Measurements from ENCODE around the gene IAPP. TPM values are rescaled to one million over a fixed set of nuclear protein-coding genes. Genes with fewer than 3 reads are reported as not detected.

Gene IAPP
- total RNA-seq, 1 donor from 2014 or later, result not detected

DNA sequence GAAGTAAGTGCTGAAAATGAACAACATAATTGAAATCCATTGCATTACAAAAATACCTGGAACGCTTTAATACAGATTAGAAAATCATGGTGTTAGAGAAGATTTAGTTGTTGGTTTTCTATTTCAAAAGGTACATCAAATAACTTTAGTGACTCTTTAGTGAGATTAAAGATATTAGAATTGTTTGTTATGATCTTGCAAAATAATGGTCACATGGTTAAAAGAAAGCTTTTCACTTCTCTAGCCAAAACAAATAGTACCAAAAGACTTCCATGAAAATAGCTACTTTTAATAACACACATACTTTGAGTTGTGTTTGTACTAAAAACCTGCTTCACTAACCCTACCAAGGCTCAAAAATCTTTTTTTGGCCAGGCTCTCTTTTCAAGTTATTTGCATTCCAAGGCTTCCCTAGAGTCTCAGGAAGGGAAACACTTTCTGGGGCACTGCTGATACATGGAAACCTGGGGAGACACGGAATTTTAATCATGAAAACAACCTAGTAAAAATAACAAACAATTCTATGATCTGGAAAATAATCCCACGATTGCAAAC lies 37.9 kb upstream of the IAPP start, which contains the start of gene SLCO1A2:
Gene SLCO1A2 (minus strand): TSS at position 147 of the 555 bp plus-strand sequence. CDS start 270 bp downstream, outside the sequence.
- no peak within 1 kb of the TSS for H3K27ac ChIP-seq
- no peak within 1 kb of the TSS for H3K4me3 ChIP-seq
- no peaks in the 10 kb centered on the region for H3K36me3 ChIP-seq
- peaks cover 6% of the 10 kb centered on the region for H3K9me3 ChIP-seq
- intact Hi-C loops (cut with DNase I), result no loop called here
- ATAC-seq (peak in 1 of 2 donors; percentile 75), DNase-seq (no peak)
- H3K4me1 ChIP-seq, result no peaks in the 10 kb centered on the region
- TF ChIP-seq, protein P1, sequence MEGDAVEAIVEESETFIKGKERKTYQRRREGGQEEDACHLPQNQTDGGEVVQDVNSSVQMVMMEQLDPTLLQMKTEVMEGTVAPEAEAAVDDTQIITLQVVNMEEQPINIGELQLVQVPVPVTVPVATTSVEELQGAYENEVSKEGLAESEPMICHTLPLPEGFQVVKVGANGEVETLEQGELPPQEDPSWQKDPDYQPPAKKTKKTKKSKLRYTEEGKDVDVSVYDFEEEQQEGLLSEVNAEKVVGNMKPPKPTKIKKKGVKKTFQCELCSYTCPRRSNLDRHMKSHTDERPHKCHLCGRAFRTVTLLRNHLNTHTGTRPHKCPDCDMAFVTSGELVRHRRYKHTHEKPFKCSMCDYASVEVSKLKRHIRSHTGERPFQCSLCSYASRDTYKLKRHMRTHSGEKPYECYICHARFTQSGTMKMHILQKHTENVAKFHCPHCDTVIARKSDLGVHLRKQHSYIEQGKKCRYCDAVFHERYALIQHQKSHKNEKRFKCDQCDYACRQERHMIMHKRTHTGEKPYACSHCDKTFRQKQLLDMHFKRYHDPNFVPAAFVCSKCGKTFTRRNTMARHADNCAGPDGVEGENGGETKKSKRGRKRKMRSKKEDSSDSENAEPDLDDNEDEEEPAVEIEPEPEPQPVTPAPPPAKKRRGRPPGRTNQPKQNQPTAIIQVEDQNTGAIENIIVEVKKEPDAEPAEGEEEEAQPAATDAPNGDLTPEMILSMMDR (IDR thresholded peaks at IDR 0.05), result no peak
- H3K27me3 ChIP-seq (ENCODE audit: low read depth), result no peaks in the 10 kb centered on the region

DNA sequence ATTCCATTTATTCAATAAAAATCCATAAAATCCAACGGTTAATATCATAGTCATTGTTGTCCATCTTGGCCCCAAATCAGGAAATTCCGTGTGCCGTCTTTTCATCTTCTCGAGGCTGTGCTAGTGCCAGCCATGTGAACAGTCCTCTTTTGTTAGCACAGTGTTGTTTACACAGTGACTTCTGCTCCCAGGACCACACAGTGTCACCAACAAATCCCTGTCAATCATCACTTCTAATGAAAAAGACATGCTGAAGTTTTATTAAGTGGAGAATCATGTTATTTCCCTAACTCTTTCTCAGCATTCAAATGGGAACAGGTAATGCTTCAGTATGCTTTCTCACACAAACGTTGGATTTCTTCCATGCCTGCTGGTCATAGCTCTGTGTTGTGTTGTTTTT lies 36.0 kb upstream of the IAPP start:
- ATAC-seq, result no peak
- no peak for DNase-seq
- no peaks in the 10 kb centered on the region for H3K4me1 ChIP-seq
- H3K27me3 ChIP-seq (ENCODE audit: low read depth), result no peaks in the 10 kb centered on the region
- H3K9me3 ChIP-seq, result no peaks in the 10 kb centered on the region
- no peak overlapping the region for H3K4me3 ChIP-seq
- TF ChIP-seq, protein P1 (IDR thresholded peaks at IDR 0.05), result no peak
- intact Hi-C loops (cut with DNase I), result no loop called here
- H3K36me3 ChIP-seq, result no peaks in the 10 kb centered on the region
- H3K27ac ChIP-seq, result no peak overlapping the region

DNA sequence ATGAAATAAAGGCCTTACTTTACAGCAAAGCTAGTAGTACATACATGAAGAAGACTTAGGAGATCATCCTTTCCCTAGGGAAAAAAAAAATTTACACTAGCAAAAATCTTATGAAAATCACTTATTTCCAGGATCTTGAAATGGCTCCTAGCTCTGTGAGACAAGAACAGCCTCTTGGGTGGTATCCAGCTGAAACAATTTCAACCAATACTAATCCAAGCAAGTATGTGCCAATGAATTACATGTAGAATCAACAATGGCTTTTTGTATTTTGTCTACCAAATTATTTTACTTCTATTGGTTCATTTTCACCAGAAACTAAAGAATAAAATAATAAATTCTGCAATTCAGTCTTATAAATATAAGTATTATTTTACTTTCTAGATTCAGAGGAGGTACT lies 35.2 kb upstream of the IAPP start:
- Histone ChIP-seq H3K36me3 (no peaks in the 10 kb centered on the region), H3K27ac (no peak overlapping the region), H3K4me1 (no peaks in the 10 kb centered on the region), H3K9me3 (no peaks in the 10 kb centered on the region), H3K4me3 (no peak overlapping the region), H3K27me3 (ENCODE audit: low read depth) (no peaks in the 10 kb centered on the region)
- TF ChIP-seq, protein P1 (IDR thresholded peaks at IDR 0.05), result no peak
- ATAC-seq (no peak), DNase-seq (no peak)
- intact Hi-C loops (cut with DNase I), result no loop called here

DNA sequence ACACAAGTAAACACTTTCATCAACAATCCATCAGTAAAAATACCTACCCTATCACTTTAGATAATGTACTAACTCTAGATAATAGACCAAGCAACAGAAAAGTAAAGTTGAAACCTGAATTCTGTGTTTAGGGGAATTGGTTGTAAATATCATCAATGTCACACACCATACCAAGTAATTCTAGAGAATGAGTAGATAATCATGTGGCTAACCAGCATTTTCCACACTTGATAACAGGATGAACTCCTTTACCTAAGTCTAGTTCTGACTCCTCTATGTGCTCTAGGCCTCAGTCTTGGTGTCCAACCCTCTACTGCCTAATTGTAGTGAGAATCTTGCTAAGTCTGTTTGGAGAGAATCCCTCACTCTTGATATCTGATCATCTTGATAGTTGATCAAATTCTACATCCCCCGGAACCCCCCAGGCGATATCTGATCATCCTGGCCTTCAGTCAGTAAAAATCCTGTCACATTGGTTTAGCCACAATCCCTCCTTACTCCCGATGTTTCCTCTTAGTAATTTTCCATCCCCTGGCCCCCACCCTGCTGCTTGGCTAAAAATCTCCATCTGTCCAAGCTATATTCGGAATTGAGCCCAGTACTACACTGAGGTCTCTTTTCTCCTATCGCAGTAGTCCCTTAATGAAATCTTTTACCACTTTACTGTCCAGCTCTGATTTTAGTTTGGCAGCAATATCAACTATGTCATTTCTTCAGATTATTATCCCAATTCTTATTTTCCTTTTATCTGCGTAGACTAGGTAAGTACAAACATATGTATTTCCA lies 34.5 kb upstream of the IAPP start:
- Histone ChIP-seq H3K4me1 (no peaks in the 10 kb centered on the region), H3K27ac (no peak overlapping the region), H3K4me3 (no peak overlapping the region), H3K27me3 (ENCODE audit: low read depth) (no peaks in the 10 kb centered on the region), H3K36me3 (no peaks in the 10 kb centered on the region), H3K9me3 (no peaks in the 10 kb centered on the region)
- intact Hi-C loops (cut with DNase I), result no loop called here
- TF ChIP-seq, protein P1 (IDR thresholded peaks at IDR 0.05), result no peak
- ATAC-seq (no peak), DNase-seq (no peak)

DNA sequence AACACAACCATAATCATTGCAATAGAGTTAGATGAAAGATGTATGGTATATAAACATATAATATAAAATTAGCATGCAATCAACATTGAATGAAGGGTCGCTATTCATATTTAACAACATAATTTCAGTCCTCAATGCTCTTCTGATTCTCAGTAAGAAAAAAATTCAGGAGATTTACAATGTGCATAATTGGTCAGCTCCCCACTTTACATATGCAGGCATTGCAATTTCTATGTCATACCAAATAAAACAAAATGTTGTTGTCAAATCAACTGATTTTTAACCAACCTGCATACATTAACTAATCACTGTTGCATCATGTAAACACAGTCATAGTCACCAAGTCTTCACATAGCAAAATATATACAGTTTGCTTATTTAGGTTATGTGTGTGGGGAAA lies 32.8 kb upstream of the IAPP start:
- Histone ChIP-seq H3K27me3 (ENCODE audit: low read depth) (no peaks in the 10 kb centered on the region), H3K9me3 (no peaks in the 10 kb centered on the region), H3K36me3 (no peaks in the 10 kb centered on the region), H3K4me1 (no peaks in the 10 kb centered on the region), H3K27ac (no peak overlapping the region), H3K4me3 (no peak overlapping the region)
- TF ChIP-seq, protein P1 (IDR thresholded peaks at IDR 0.05), result no peak
- intact Hi-C loops (cut with DNase I), result no loop called here
- ATAC-seq (no peak), DNase-seq (no peak)

Measured in lower lobe of right lung (tissue), 2 donors.